DMS53 (cell line): Measurements from ENCODE around the gene ARMC10.
"Not testable (repeated sequence)": the region's sequence is repeated elsewhere in the genome, so short reads cannot be mapped to it uniquely, and the experiment has no call there.

ENCODE experiments used
- DNase-seq: peaks from one replicate; lab custom pipeline; 2025; lab: John Stamatoyannopoulos, UW

Gene ARMC10

DNA sequence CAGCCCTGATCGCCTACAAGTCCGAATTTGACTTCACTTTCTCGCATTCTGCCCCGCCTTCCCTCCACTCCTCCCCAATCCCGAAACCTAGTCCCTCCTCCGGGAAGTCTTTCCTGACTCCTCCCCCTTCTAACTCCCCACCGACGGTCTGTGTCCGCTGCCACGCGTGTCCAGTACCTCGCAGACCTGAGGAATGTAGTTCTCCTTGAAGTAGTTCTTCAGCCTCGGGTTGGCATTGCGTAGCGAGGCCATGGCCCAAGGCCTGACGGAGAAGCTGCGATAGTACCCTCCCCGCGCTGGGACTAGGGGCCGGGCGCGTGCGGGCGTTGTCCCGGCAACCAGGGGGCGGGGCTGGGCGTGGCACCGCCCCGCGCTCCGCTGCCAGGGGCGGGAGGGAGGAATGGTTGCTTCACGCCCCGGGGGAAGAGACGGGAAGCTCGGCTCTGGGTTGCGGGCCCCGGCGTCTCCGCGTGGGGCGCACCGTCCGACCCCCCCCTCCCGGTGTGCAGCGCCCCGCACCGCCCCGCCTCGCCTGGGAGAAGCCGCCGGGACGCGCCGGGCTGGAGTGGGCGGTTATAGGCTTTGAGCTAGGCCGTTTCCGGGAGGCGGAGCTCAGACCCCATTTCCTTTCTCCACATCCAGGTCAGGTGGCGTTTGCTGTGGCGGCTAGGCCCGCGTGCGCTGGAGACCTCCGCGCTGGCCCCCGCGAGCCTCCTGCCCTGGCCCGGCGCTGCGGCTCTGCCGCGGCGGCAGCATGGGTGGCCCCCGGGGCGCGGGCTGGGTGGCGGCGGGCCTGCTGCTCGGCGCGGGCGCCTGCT, at the start of gene ARMC10, which contains the start of gene FBXL13:
Gene ARMC10, plus strand, starts transcription at position 622 of the 818 bp plus-strand sequence. Its CDS starts 133 bp downstream, at position 755.
Gene FBXL13, minus strand, starts transcription at position 278 of the 818 bp plus-strand sequence.
- peak; percentile 98 for DNase-seq

DNA sequence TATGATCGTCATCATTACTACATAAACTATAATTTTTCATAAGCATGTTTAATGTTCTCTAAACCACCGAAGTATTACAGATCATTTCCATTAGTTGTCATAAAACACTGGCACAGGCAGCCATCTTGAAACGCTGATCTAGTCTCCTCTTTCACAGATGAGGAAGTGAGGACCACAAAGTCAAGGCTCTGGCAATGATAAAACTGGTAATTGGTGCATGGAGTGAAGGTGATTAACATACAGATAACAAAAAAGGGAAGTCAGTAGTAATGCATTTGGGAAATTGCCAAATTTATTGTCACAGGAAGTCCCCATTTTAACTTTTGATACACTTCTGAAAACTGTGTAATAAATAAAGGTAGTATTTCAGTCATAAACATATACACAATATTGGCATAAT, 49.6 kb upstream of the ARMC10 start:
- DNase-seq = no peak

DNA sequence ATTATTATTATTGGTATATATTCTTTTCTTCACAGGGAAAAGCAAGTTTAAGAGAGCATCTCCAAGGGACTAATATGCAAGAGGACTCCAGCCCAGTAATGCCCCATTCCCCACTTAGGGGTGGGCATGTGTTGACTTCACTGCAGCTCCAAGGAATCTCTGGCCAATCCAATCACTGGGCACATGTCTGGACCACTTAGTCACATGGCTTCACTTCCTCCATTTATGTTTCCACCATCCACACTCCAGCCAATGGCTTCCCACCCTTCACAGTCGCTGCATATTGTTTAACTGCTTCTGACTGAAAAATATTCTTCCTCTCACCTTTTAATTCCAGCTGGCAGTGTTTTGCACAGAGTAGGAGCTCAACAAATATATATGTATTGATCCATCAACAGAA, 43.9 kb upstream of the ARMC10 start:
- DNase-seq = no peak

- no peak for DNase-seq
These were observed 43.2 kb upstream of the ARMC10 start for GRCh38 chr7:103031781-103032180.

DNA sequence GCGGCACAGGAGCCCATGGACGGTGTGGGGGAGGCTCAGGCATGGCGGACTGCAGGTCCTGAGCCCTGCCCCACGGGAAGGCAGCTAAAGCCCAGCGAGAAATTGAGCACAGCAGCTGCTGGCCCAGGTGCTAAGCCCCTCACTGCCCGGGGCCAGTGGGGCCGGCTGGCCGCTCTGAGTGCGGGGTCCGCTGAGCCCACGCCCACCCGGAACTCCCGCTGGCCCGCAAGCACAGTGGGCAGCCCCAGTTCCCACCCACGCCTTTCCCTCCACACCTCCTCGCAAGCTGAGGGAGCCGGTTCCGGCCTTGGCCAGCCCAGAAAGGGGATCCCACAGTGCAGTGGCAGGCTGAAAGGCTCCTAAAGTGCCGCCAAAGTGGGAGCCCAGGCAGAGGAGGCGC, 40.6 kb upstream of the ARMC10 start:
- not testable (repeated sequence) for DNase-seq

- DNase-seq = no peak
These were observed 37.5 kb upstream of the ARMC10 start for GRCh38 chr7:103037476-103037822.

- DNase-seq = peak; percentile 96
These were observed 36.9 kb upstream of the ARMC10 start for GRCh38 chr7:103037823-103038739.

DNA sequence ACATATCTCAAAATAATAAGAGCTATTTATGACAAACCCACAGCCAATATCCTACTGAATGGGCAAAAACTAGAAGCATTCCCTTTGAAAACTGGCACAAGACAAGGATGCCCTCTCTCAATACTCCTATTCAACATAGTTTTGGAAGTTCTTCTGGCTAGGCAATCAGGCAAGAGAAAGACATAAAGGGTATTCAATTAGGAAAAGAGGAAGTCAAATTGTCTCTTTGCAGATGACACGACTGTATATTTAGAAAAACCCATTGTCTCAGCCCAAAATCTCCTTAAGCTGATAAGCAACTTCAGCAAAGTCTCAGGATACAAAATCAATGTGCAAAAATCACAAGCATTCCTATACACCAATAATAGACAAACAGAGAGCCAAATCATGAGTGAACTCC, 33.1 kb upstream of the ARMC10 start:
- not testable (repeated sequence) for DNase-seq

DNA sequence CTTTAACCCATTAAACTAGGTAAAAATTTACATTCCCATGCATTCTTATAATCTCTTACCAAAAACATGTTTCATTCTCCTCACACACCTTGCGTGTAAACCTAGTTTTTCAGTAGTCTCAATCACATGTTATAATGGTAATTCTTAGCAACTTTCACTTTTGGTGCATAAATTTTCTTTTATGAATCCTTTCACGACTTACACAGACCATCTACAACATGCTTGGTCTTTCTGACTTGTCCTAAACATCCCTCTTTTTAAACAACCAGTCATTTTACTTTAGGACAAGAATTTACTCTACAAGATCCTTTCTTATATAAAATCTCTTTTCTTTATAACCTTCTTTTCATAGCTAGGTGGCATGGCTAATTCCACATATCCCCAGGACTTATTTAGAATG, 26.1 kb upstream of the ARMC10 start:
- peak; percentile 67 for DNase-seq

DNA sequence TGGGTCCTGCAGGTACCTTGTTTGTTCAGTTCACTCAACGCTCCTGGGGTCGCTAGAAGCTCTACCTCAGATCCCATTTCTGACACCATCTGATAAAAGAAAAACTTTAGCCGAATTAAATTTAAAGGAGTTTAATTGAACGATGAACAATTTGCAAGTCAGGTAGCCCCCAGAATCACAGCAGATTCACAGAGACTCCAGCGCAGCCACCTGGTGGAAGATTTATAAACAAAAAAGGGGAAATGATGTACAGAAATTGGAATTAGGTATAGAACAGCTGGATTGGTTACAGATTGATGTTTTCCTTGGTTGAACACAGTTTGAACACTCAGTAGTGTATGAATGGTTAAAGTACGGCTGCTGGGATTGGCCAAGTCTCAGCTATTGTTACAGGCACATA, 23.4 kb upstream of the ARMC10 start:
- DNase-seq = no peak

- DNase-seq = not testable (repeated sequence)
These were observed 18.9 kb upstream of the ARMC10 start for GRCh38 chr7:103056006-103056405.

DNA sequence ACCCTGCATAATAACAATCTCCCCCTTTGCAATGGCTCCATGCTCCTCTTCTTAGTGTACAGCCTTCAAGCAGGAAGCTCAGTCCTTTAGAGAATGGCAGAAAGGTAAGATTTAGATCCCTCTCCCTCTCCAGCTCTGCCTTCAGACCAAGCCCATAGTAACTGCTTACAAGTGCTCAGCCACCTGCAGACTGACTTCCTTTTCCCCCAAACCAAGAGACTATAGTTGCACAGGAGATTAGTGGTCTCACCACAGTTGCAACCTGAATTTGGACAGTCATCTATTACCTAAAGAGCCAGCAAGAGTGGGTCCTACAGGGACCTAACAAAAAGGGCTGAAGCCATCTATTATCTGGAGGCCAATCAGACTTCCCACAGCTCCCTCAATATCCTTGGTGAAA, 16.8 kb upstream of the ARMC10 start:
- no peak for DNase-seq

DNA sequence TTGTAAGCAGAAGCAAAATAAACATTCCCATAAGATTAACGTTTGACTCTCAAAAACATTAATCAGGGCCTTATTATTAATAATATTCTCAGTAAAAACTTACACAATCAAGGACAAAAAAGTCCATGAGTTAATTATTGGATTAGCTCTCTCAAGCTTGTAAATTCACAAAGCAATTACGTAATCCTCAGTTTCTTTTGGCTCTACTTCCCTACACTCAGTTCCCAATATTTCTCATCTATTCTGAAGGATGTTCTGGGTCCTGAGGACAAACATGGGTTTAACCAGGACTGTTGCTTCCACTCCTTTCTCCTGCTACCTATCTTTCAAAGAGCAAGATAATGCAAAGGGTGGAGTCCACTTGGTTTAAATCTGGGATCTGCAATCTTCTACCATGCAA, 15.5 kb upstream of the ARMC10 start:
- DNase-seq = no peak

DNA sequence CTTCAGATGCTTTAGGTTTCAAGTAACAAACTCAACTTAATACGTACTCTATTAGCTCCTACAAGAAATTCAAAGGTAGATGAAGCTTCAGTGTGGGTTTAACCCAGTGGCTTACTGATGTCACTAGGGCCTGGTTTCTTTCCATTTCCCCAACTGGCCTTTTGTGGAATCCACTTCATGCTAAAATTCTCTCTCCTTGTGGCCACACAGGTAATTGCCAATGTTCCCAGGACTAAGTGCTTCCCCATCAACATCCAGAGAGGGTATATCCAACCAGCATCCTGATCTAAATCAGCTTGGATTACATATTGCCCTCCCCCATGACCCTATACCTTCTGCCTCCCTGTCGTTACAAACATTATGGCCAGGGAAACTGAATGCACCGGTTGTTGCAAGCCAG, 11.0 kb upstream of the ARMC10 start:
- DNase-seq = no peak

DNA sequence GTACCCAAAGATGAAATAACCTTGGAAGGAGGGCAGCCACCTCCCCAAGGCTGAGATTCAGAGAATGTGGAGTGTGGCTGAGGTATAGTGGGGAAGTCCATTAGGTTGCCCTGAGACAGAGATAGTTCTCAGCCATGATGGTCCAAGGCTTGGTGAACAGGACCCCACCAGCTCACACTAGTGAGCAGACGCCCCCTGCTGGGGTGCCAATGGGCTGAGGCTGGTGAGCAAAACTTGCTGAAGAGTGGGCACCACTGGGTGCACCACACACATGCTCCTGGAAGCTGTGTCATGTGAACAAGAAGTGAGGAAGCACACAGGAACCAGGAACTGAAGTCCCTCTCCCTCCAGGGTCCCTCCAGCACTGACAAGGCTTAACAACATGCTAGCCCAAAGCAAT, 9.3 kb upstream of the ARMC10 start:
- peak; percentile 73 for DNase-seq

DNA sequence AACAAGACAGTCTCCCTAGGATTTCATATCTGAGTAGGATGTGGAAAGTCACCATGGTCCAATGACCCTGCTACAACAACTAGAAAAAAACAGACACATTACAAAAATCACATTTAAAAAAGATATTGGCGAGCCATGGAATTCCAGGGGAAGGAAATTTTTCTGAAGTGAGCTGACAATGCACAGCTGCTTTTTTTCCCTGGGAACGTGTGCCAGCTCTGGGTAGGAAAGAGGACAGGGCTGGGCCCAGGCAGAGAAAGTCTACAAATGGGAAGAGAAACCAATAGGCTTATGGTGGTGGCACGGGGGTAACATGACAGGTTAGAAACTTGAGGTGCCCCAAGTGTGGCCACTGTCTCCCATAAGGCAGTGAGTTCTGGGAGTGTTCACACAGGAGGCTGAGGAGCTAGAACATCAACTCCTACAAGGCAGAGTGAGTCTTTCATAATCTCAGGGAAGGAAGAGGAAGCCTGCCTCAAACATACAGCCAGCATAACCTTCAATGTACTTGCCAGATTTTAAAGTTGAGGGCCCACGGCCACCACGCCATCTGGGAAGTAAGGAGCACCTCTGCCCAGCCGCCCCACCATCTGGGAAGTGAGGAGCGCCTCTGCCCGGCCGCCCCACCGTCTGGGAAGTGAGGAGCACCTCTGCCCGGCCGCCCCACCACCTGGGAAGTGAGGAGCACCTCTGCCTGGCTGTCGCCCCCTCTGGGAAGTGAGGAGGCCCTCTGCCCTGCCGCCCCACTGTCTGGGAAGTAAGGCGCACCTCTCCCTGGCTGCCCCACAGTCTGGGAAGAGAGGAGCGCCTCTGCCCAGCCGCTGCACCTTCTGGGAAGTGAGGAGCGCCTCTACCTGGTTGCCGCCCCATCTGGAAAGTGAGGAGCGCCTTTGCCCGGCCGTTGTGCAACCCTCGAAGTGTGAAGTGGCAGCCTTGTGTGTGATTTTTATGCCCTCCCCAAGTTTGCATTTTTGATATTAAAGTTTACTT, 6.2 kb upstream of the ARMC10 start:
- no peak for DNase-seq

GRCh38 chr7:103071000-103071399, 3.9 kb upstream of the ARMC10 start:
- DNase-seq = no peak

GRCh38 chr7:103073989-103074518, 886 bp upstream of the ARMC10 start:
- DNase-seq = peak; percentile 63

GRCh38 chr7:103075337-103075918, 488 bp downstream of the ARMC10 start:
- DNase-seq = peak; percentile 77

GRCh38 chr7:103076764-103077163, 1.8 kb downstream of the ARMC10 start:
- DNase-seq = no peak

DNA sequence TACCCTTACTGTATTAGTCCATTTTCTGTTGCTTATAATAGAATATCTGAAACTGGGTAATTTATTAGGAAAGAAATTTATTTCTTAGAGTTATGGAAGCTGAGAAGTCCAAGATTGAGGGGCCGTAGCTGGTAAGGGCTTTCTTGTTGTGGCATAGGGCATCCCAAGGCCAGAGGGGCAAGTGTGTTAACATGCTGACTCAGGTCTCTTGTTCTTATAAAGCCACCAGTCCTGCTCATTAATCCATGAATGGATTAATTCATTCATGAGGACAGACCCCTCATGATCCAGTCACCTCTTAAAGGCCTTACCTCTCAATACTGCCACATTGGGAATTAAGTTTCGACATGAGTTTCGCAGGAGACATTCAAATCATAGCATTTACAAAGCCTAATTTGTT, 2.4 kb downstream of the ARMC10 start:
- no peak for DNase-seq
